Activated CD8-positive, alpha-beta T cell treated with anti-CD3 and anti-CD28 coated beads, Interleukin-2, amount 10 ng/mL, durations not matched to agents 7 days and 5 days (primary cell): ENCODE data around the gene TSC22D1. TPM values are rescaled to one million over a fixed set of nuclear protein-coding genes. Genes with fewer than 3 reads are reported as not detected.
"Not testable (repeated sequence)": the region's sequence is repeated elsewhere in the genome, so short reads cannot be mapped to it uniquely, and the experiment has no call there.

Experiments used
- ATAC-seq: fragments of 150-1000 bp; cut with Tn5 transposase; one replicate; pipeline ENCODE4 v1.10.0; 2021; ENCODE audit warnings: moderate library complexity
- CTCF ChIA-PET: fragments of 350-600 bp; sonication (Branson Sonifier 250); formaldehyde crosslinking; loops from one replicate; lab custom pipeline; 2021; ENCODE audit warnings: antibody characterized with exemption; lab: Charles Lee
- POLR2A ChIA-PET: fragments of 350-600 bp; sonication (Branson Sonifier 250); formaldehyde crosslinking; loops from one replicate; lab custom pipeline; 2021; ENCODE audit warnings: antibody characterized with exemption; lab: Charles Lee
- DNase-seq: peaks from one replicate; pipeline ENCODE4 v3.0.0-alpha.2; 2020
- H3K27ac Mint-ChIP-seq: one replicate; pipeline ENCODE4 v1.8.0; 2021; ENCODE audit warnings: mild to moderate bottlenecking, mixed read lengths
- H3K27me3 Mint-ChIP-seq: one replicate; pipeline ENCODE4 v1.8.0; 2021; ENCODE audit warnings: low read depth, mixed read lengths
- H3K36me3 Mint-ChIP-seq: one replicate; pipeline ENCODE4 v1.8.0; 2021; ENCODE audit warnings: low read depth, mixed read lengths
- H3K4me1 Mint-ChIP-seq: one replicate; pipeline ENCODE4 v1.8.0; 2021; ENCODE audit warnings: low read depth, mixed read lengths
- H3K4me3 Mint-ChIP-seq: one replicate; pipeline ENCODE4 v1.8.0; 2021; ENCODE audit warnings: mild to moderate bottlenecking, mixed read lengths
- H3K9me3 Mint-ChIP-seq: one replicate; pipeline ENCODE4 v1.8.0; 2022; ENCODE audit warnings: mixed read lengths; ENCODE audit not compliant: insufficient read depth
- total RNA-seq, 2 experiments: library from RNA; stranded (reverse); gene quantifications; one replicate each; pipeline ENCODE4 v1.2.3, GENCODE V29; 2021

Gene TSC22D1
- total RNA-seq, 2 experiments from 2014 or later: 13.7 to 15.8 TPM

GRCh38 chr13:44464471-44464870 is 111.7 kb downstream of the TSC22D1 start:
- Mint-ChIP-seq H3K4me3 (no peak overlapping the region), H3K9me3 (no peaks in the 10 kb centered on the region), H3K27me3 (no peaks in the 10 kb centered on the region), H3K27ac (no peak overlapping the region), H3K4me1 (no peaks in the 10 kb centered on the region), H3K36me3 (no peaks in the 10 kb centered on the region)
- POLR2A ChIA-PET: no interaction called here
- DNase-seq (no peak), ATAC-seq (no peak)
- CTCF ChIA-PET: interaction anchor here (0.9 to 1.4 kb wide), 3 partner anchors 8 to 556 kb away, joined by 3 read pairs; no protein-coding TSS in a partner anchor

- ATAC-seq: no peak
- Mint-ChIP-seq H3K4me1 (no peaks in the 10 kb centered on the region), H3K4me3 (no peak overlapping the region), H3K9me3 (no peaks in the 10 kb centered on the region), H3K27ac (no peak overlapping the region), H3K36me3 (no peaks in the 10 kb centered on the region), H3K27me3 (no peaks in the 10 kb centered on the region)
- ChIA-PET CTCF (interaction anchor here (0.8 to 1.4 kb wide), 3 partner anchors 20 to 556 kb away, joined by 3 to 5 read pairs (median 4); no protein-coding TSS in a partner anchor), POLR2A (no interaction called here)
- DNase-seq: no peak
Observed at GRCh38 chr13:44463759-44464158, 112.4 kb downstream of the TSC22D1 start.

DNA sequence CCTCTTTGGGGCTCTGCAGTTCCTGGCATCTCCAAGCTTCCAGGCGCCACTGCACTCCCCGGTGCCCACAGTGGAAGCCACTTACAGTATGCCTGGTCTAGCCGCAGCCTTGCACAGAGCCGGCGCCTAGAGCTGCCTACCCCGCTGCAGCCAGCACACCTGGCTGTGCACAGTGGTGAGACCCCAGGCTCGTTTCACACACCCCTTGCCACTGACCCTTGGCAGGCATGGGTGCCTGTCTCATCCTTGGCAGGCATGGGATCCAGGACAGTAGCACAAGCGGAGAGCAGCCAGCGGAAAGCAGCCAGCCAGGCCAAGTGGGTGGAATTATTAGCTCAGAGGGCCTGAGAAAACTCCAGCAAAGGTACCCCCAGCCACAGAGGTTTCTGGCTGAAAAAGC is 116.5 kb downstream of the TSC22D1 start:
- ChIA-PET CTCF (interaction anchor here (1.1 to 2.1 kb wide), 3 partner anchors 10 to 554 kb away, joined by 4 to 6 read pairs (median 4); no protein-coding TSS in a partner anchor), POLR2A (no interaction called here)
- ATAC-seq (no peak), DNase-seq (no peak)
- Mint-ChIP-seq H3K27ac (no peak overlapping the region), H3K4me3 (no peak overlapping the region), H3K4me1 (peaks cover 2% of the 10 kb centered on the region), H3K36me3 (no peaks in the 10 kb centered on the region), H3K9me3 (no peaks in the 10 kb centered on the region), H3K27me3 (no peaks in the 10 kb centered on the region)

DNA sequence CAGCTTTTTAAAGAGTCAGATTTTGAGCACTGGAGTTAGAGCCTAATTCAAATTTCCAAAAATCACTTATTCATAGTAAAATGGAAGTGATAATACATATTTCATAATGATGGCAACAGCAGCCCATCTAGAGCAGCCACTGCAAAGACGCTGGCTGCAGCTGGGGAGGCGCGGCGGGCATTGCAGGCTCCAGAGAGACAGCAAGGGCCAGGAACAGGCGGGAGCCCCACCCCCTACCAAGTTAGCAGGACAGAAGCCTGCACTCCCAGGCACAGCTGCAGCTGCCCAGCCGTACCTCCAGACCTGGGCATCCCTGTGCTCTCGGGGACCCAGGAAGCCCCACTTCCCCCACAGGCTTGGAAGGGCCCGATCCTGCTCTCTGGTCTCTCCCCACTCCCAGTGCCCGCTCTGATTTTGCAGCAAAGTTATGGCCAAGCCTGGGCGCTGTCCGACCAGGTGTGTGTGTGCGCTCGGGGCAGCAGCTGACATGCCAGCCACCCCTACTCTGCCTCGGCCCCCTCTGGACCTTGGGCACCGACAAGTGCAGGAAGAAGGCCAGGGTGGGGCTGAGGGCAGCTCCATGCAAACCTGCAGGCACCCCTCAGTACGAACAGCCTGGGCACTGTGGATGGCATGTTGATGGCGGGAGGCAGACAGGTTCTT is 117.7 kb downstream of the TSC22D1 start:
- ChIA-PET POLR2A (no interaction called here), CTCF (interaction anchor here (0.8 kb wide), 1 partner anchor 550 kb away, joined by 3 read pairs; no protein-coding TSS in a partner anchor)
- no peak overlapping the region for H3K27ac Mint-ChIP-seq
- no peak for ATAC-seq
- no peaks in the 10 kb centered on the region for H3K9me3 Mint-ChIP-seq
- H3K27me3 Mint-ChIP-seq: no peaks in the 10 kb centered on the region
- no peak overlapping the region for H3K4me3 Mint-ChIP-seq
- peaks cover 2% of the 10 kb centered on the region for H3K4me1 Mint-ChIP-seq
- no peak for DNase-seq
- no peaks in the 10 kb centered on the region for H3K36me3 Mint-ChIP-seq

DNA sequence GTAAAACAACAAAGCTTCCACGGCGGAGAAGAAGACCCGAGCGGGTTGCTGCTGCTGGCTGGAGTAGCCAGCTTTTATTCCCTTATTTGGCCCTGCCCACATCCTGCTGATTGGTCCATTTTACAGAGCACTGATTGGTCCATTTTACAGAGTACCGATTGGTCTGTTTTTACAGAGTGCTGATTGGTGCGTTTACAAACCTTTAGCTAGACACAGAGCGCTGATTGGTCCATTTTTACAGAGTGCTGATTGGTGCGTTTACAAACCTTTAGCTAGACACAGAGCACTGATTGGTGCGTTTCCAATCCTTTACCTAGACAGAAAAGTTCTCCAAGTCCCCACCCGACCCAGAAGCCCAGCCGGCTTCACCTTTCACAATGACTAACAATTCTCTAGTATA is 119.9 kb downstream of the TSC22D1 start:
- ChIA-PET POLR2A (interaction anchor here (0.9 kb wide), 1 partner anchor 20 kb away, joined by 3 read pairs; no protein-coding TSS in a partner anchor), CTCF (interaction anchor here (1.1 to 1.5 kb wide), 2 partner anchors 9 to 13 kb away, joined by 3 to 4 read pairs; no protein-coding TSS in a partner anchor)

DNA sequence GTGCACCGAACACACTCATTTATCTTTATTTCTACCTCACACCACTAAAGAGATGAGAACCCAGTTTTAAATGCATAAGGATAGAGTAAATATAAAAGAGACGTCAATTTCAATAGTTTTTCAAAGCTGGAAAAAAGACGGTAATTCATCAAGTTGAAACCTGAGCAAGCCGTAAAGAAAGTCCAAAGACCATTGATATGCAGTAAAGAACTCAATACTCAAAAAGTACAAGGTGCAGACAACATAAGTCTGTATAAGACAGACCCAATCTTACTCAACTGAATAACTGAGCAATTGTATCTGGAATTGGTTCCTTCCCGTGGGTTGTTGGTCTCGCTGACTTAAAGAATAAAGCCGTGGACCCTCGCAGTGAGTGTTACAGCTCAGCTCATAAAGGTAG is 120.4 kb downstream of the TSC22D1 start:
- H3K4me1 Mint-ChIP-seq: peaks cover 2% of the 10 kb centered on the region
- H3K9me3 Mint-ChIP-seq: no peaks in the 10 kb centered on the region
- no peak overlapping the region for H3K27ac Mint-ChIP-seq
- ATAC-seq (no peak), DNase-seq (no peak)
- no peaks in the 10 kb centered on the region for H3K36me3 Mint-ChIP-seq
- POLR2A ChIA-PET: no interaction called here
- H3K4me3 Mint-ChIP-seq: no peak overlapping the region
- CTCF ChIA-PET: no interaction called here
- no peaks in the 10 kb centered on the region for H3K27me3 Mint-ChIP-seq

More for the DNA sequence above, 119.9 kb downstream of the TSC22D1 start:
- not testable (repeated sequence) for H3K27me3 Mint-ChIP-seq, H3K4me1 Mint-ChIP-seq, H3K4me3 Mint-ChIP-seq, H3K36me3 Mint-ChIP-seq, H3K9me3 Mint-ChIP-seq, ATAC-seq, H3K27ac Mint-ChIP-seq, DNase-seq

DNA sequence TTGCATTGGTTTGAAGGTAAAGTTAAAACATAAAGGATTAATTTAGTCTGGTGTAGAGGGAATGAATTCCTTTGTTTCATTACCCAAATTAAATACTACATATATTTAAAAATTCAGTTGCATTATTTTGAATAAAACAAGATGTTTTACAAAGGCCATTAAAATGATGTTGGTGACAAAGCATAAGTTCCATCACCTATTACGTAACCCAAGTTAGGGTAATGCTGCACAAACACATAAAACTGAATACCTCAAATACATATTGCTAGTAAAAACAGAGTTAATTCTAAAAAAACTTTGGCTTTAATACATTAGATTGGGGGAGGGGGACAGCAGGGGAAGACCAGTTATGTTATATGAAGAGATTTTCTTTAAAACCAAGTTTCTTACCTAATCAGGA is 122.2 kb downstream of the TSC22D1 start:
- CTCF ChIA-PET: no interaction called here
- no peaks in the 10 kb centered on the region for H3K27me3 Mint-ChIP-seq

GRCh38 chr13:44453069-44453468 is 123.1 kb downstream of the TSC22D1 start:
- DNase-seq (no peak), ATAC-seq (no peak)
- Mint-ChIP-seq H3K4me3 (no peak overlapping the region), H3K27ac (no peak overlapping the region), H3K27me3 (no peaks in the 10 kb centered on the region), H3K4me1 (peaks cover 2% of the 10 kb centered on the region), H3K9me3 (no peaks in the 10 kb centered on the region), H3K36me3 (no peaks in the 10 kb centered on the region)
- ChIA-PET CTCF (no interaction called here), POLR2A (no interaction called here)

More for the DNA sequence above, 122.2 kb downstream of the TSC22D1 start:
- ATAC-seq (no peak), DNase-seq (no peak)
- POLR2A ChIA-PET: no interaction called here
- Mint-ChIP-seq H3K36me3 (no peaks in the 10 kb centered on the region), H3K4me1 (peaks cover 2% of the 10 kb centered on the region), H3K9me3 (no peaks in the 10 kb centered on the region), H3K27ac (no peak overlapping the region), H3K4me3 (no peak overlapping the region)

DNA sequence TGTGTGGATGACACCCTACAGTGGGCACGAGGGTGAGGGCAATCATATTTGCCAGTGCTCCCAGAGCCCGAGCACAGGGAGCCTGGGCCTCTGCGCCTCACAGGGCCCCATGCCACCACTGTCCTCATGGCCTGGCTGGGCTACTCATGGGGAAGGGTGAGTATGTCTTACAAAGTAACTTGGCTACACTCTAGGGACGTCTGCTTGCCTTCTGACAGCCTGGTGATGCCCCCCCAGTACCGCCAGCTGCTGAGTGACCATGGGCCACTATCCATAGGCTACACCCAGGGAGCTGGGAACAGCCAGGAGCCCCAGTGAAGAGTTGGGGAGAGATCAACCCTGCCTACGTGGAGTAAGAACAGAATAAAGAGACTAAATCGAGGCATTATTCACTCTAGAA is 123.7 kb downstream of the TSC22D1 start:
- Mint-ChIP-seq H3K9me3 (no peaks in the 10 kb centered on the region), H3K36me3 (no peaks in the 10 kb centered on the region), H3K27ac (no peak overlapping the region), H3K27me3 (no peaks in the 10 kb centered on the region), H3K4me1 (no peaks in the 10 kb centered on the region), H3K4me3 (no peak overlapping the region)
- CTCF ChIA-PET: no interaction called here
- no peak for ATAC-seq
- no peak for DNase-seq
- POLR2A ChIA-PET: no interaction called here

DNA sequence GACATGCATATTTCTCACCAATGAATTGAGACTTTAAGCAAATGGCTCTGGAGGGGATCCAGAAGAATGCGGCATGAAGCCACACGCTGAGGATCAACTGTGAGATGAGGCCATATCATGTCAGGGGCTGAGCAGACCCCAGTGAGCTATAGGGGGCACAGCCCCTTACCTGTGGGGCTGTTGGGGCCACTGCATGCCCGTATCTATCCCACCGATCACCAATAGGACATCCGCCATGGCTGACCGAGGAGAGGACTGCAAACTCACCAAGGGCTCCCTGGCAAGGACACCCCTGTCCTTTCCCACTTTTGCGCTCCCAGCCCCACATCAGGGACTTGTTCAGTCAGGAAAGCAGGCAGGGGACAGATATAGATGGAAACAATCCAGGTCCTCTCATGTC is 124.5 kb downstream of the TSC22D1 start:
- no peak overlapping the region for H3K27ac Mint-ChIP-seq
- no peaks in the 10 kb centered on the region for H3K27me3 Mint-ChIP-seq
- ChIA-PET POLR2A (no interaction called here), CTCF (no interaction called here)
- no peak overlapping the region for H3K4me3 Mint-ChIP-seq
- no peaks in the 10 kb centered on the region for H3K4me1 Mint-ChIP-seq
- no peaks in the 10 kb centered on the region for H3K9me3 Mint-ChIP-seq
- no peak for DNase-seq
- no peak for ATAC-seq
- no peaks in the 10 kb centered on the region for H3K36me3 Mint-ChIP-seq

GRCh38 chr13:44451126-44451525 is 125.0 kb downstream of the TSC22D1 start:
- Mint-ChIP-seq H3K9me3 (no peaks in the 10 kb centered on the region), H3K27ac (no peak overlapping the region), H3K4me3 (no peak overlapping the region), H3K36me3 (no peaks in the 10 kb centered on the region), H3K4me1 (no peaks in the 10 kb centered on the region), H3K27me3 (no peaks in the 10 kb centered on the region)
- DNase-seq (no peak), ATAC-seq (no peak)
- CTCF ChIA-PET: no interaction called here
- POLR2A ChIA-PET: no interaction called here

- CTCF ChIA-PET: no interaction called here
- Mint-ChIP-seq H3K27me3 (no peaks in the 10 kb centered on the region), H3K9me3 (no peaks in the 10 kb centered on the region), H3K4me3 (no peak overlapping the region), H3K4me1 (no peaks in the 10 kb centered on the region), H3K36me3 (no peaks in the 10 kb centered on the region), H3K27ac (no peak overlapping the region)
- POLR2A ChIA-PET: no interaction called here
- no peak for DNase-seq
- ATAC-seq: no peak
Observed at GRCh38 chr13:44449999-44450821, 125.9 kb downstream of the TSC22D1 start.
